Thymus (tissue), 11 donors: ENCODE measurements around the gene SERF2. TPM values are rescaled to one million over a fixed set of nuclear protein-coding genes. Genes with fewer than 3 reads are reported as not detected.

Experiments
- DNase-seq, 9 donors: peaks; one replicate each; pipeline ENCODE4 v3.0.0-alpha.2; 2013; ENCODE audit warnings: low spot score in 9 of 9, low read depth in 6 of 9, missing footprints in 1 of 9
- H3K27ac ChIP-seq, 2 donors: one replicate each; pipeline ENCODE4 v1.5.1; 2013; ENCODE audit warnings: control low read depth in 1 of 2, low read depth in 1 of 2, low read length in 1 of 2, mild to moderate bottlenecking in 1 of 2, moderate library complexity in 1 of 2
- H3K27me3 ChIP-seq, 2 donors: one replicate each; pipeline ENCODE4 v1.5.1; 2013; ENCODE audit warnings: low read length in 1 of 2; ENCODE audit not compliant: control insufficient read depth in 2 of 2, insufficient read depth in 1 of 2
- H3K36me3 ChIP-seq, 2 donors: one replicate each; pipeline ENCODE4 v1.5.1; 2013; ENCODE audit warnings: low read length in 1 of 2, mild to moderate bottlenecking in 1 of 2, moderate library complexity in 1 of 2; ENCODE audit not compliant: control insufficient read depth in 2 of 2, insufficient read depth in 2 of 2
- H3K4me1 ChIP-seq, 2 donors: one replicate each; pipeline ENCODE4 v1.5.1; 2013; ENCODE audit warnings: low read length in 2 of 2; ENCODE audit not compliant: control insufficient read depth in 2 of 2, insufficient read depth in 2 of 2
- H3K4me3 ChIP-seq, 2 donors: one replicate each; pipeline ENCODE4 v1.5.1; 2013; ENCODE audit warnings: low read length in 2 of 2, control low read depth in 1 of 2, mild to moderate bottlenecking in 1 of 2
- H3K9me3 ChIP-seq, 2 donors: one replicate each; pipeline ENCODE4 v1.5.1; 2013; ENCODE audit warnings: low read length in 1 of 2, mild to moderate bottlenecking in 1 of 2; ENCODE audit not compliant: control insufficient read depth in 2 of 2, insufficient read depth in 1 of 2
- WGBS: extraction: QIAGEN DNeasy Blood & Tissue Kit; methylation state at CpG from one replicate; pipeline ENCODE4 v1.1.7; 2013; 5-methylcytosine and 5-hydroxymethylcytosine counted together
- polyA plus RNA-seq: library from polyadenylated mRNA; stranded (reverse); fragments of 200-250 nt; gene quantifications from one replicate; pipeline ENCODE4 v1.2.3, GENCODE V29; 2013
- total RNA-seq: library from RNA; stranded (reverse); fragments of 120-200 nt; gene quantifications from one replicate; pipeline ENCODE4 v1.2.4, GENCODE V29; 2013
- donor health status: healthy.

Gene SERF2
- total and polyA plus RNA-seq, 2 donors, result 862 to 1,456 TPM

- DNase-seq, result peak in 5 of 9 donors; percentile 70 to 81 (median 79)
- WGBS, result 5% methylated on average over 41 of the region's 41 CpGs
- peaks cover 0 to 7% of the 10 kb centered on the region in 2 donors for H3K27me3 ChIP-seq
- H3K27ac ChIP-seq, result peak within 1 kb of the TSS; percentile 61 to 88
- peaks cover 7 to 21% of the 10 kb centered on the region in 2 donors for H3K36me3 ChIP-seq
- peak within 1 kb of the TSS; percentile 62 to 71 for H3K4me3 ChIP-seq
- peaks cover 2 to 14% of the 10 kb centered on the region in 2 donors for H3K4me1 ChIP-seq
- no peaks in the 10 kb centered on the region for H3K9me3 ChIP-seq
These were observed 15.3 kb upstream of the SERF2 start, which contains the start of gene ELL3 for GRCh38 chr15:43776718-43777266. Gene ELL3 (minus strand): TSS chr15:43776966. CDS start chr15:43776901, 65 bp downstream.

DNA sequence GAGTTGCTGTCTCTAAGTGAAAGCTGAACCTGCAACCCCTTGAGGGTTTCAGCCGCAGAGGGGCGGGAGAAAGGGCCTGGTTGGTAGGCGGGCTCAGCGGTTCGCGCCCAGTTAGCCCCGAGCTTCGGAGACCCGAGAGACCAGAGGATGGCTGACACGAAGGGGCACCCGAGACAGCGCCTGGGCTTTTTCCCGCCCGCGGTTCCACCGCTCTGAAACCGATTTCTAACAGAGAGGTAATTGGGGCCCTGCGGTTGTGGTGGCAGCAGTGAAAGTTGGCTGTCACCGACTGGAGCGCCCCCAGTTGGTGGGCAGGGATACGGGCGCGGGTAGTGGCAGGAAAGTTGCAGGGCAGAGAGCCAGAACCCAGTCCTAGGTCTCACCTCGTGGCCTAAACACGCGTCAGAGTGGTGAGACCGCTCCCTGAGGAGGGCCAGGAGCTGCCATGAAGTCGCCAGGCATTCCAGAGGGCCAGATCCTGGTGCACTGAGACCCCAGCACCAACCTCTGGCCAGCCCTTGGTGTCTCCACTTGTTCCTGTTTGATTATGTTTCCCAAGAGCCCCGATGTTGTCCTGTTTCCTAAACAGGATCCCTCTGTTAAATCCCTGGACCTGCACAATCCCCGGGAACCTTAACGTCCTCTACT, 14.7 kb upstream of the SERF2 start:
- H3K9me3 ChIP-seq, result no peaks in the 10 kb centered on the region
- H3K4me3 ChIP-seq, result peak overlapping the region; percentile 62 to 71
- H3K36me3 ChIP-seq, result peaks cover 4 to 15% of the 10 kb centered on the region in 2 donors
- H3K27ac ChIP-seq, result peak overlapping the region; percentile 61 to 88
- H3K27me3 ChIP-seq, result peaks cover 0 to 7% of the 10 kb centered on the region in 2 donors
- WGBS, result 3% methylated on average over 31 of the region's 31 CpGs
- peak in 7 of 9 donors; percentile 58 to 91 (median 74) for DNase-seq
- H3K4me1 ChIP-seq, result peaks cover 2 to 14% of the 10 kb centered on the region in 2 donors

GRCh38 chr15:43779016-43779415, 13.1 kb upstream of the SERF2 start:
- Histone ChIP-seq H3K27ac (no peak overlapping the region), H3K9me3 (no peaks in the 10 kb centered on the region), H3K36me3 (peaks cover 0 to 2% of the 10 kb centered on the region in 2 donors), H3K4me1 (peaks cover 2 to 14% of the 10 kb centered on the region in 2 donors), H3K4me3 (no peak overlapping the region), H3K27me3 (peaks cover 0 to 7% of the 10 kb centered on the region in 2 donors)
- DNase-seq, result no peak
- WGBS, result 96% methylated on average over 1 of the region's 1 CpG

- Histone ChIP-seq H3K9me3 (peaks cover 0 to 6% of the 10 kb centered on the region in 2 donors), H3K4me3 (no peak overlapping the region)
These were observed 2.7 kb upstream of the SERF2 start for GRCh38 chr15:43789409-43789808.

DNA sequence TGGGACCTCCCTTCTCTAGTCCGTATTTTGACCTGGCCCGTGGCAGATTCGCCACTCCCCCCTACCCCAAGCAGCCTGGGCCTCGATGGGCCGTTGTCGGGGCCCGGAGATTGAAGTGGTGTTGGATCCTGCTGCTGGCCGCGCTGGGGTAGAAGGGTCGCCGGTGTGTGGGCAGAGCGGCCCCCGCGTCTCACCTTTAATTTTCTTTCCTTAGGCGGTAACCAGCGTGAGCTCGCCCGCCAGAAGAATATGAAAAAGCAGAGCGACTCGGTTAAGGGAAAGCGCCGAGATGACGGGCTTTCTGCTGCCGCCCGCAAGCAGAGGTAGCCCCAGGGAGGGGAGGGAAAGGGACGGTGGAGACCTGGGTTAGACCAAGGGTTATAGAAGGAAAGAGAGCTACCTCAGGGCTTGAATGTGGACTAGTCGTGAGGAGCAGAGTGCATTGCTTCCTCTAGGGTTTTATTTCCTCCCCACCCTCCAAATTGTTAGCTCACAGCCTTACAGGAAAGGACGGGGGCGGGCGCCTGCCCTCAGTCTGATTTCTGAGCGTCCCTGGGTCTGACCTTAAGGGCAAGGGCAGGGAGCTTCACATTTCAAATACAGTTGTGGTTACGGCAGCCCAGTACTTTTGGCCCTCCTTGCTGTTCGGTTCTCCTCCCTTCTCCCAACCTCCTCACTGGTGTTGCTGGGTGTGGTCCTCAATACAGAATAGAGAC, 799 bp downstream of the SERF2 start:
- H3K4me1 ChIP-seq, result peaks cover 19 to 25% of the 10 kb centered on the region in 2 donors
- H3K27ac ChIP-seq, result peak overlapping the region; percentile 84 to 96
- H3K9me3 ChIP-seq, result peaks cover 0 to 6% of the 10 kb centered on the region in 2 donors
- WGBS, result 9% methylated on average over 33 of the region's 33 CpGs
- H3K27me3 ChIP-seq, result peaks cover 0 to 3% of the 10 kb centered on the region in 2 donors
- DNase-seq, result peak in 3 of 9 donors; percentile 25 to 52 (median 26)
- H3K4me3 ChIP-seq, result peak overlapping the region; percentile 73 to 90
- peaks cover 37 to 43% of the 10 kb centered on the region in 2 donors for H3K36me3 ChIP-seq

More at GRCh38 chr15:43789409-43789808, 2.7 kb upstream of the SERF2 start:
- DNase-seq, result no peak
- 95% methylated on average over 3 of the region's 3 CpGs for WGBS
- Histone ChIP-seq H3K36me3 (peaks cover 11 to 13% of the 10 kb centered on the region in 2 donors), H3K27ac (no peak overlapping the region), H3K27me3 (peaks cover 0 to 3% of the 10 kb centered on the region in 2 donors), H3K4me1 (peaks cover 13 to 21% of the 10 kb centered on the region in 2 donors)

DNA sequence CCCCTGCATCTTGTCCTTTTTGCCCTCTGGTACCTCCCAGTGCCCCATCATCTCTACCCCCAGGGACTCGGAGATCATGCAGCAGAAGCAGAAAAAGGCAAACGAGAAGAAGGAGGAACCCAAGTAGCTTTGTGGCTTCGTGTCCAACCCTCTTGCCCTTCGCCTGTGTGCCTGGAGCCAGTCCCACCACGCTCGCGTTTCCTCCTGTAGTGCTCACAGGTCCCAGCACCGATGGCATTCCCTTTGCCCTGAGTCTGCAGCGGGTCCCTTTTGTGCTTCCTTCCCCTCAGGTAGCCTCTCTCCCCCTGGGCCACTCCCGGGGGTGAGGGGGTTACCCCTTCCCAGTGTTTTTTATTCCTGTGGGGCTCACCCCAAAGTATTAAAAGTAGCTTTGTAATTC, 1.5 kb downstream of the SERF2 start:
- Histone ChIP-seq H3K4me1 (peaks cover 19 to 25% of the 10 kb centered on the region in 2 donors), H3K36me3 (peaks cover 38 to 43% of the 10 kb centered on the region in 2 donors), H3K27ac (no peak overlapping the region), H3K4me3 (peak overlapping the region; percentile 73 to 90), H3K9me3 (peaks cover 0 to 6% of the 10 kb centered on the region in 2 donors), H3K27me3 (peaks cover 0 to 3% of the 10 kb centered on the region in 2 donors)
- no peak for DNase-seq
- WGBS, result 94% methylated on average over 10 of the region's 10 CpGs

- Histone ChIP-seq H3K36me3 (peaks cover 45 to 49% of the 10 kb centered on the region in 2 donors), H3K27me3 (peaks cover 0 to 3% of the 10 kb centered on the region in 2 donors), H3K27ac (no peak overlapping the region), H3K9me3 (peaks cover 0 to 6% of the 10 kb centered on the region in 2 donors), H3K4me1 (peaks cover 26 to 28% of the 10 kb centered on the region in 2 donors), H3K4me3 (no peak overlapping the region)
- no peak for DNase-seq
- 95% methylated on average over 9 of the region's 9 CpGs for WGBS
These were observed 2.3 kb downstream of the SERF2 start for GRCh38 chr15:43794269-43795037.

GRCh38 chr15:43795197-43795596, 3.1 kb downstream of the SERF2 start:
- H3K27ac ChIP-seq, result no peak overlapping the region
- no peak for DNase-seq
- WGBS, result 96% methylated on average over 2 of the region's 2 CpGs
- peaks cover 0 to 3% of the 10 kb centered on the region in 2 donors for H3K27me3 ChIP-seq
- H3K9me3 ChIP-seq, result peaks cover 0 to 6% of the 10 kb centered on the region in 2 donors
- H3K36me3 ChIP-seq, result peaks cover 48 to 56% of the 10 kb centered on the region in 2 donors
- no peak overlapping the region for H3K4me3 ChIP-seq
- peaks cover 33 to 36% of the 10 kb centered on the region in 2 donors for H3K4me1 ChIP-seq
